AG04449 (cell line): ENCODE measurements around the gene TNFRSF17.

Experiments
- CTCF ChIA-PET: fragments of 350-600 bp; formaldehyde crosslinking; extraction: SDS; loops from one replicate; lab custom pipeline; 2021; ENCODE audit warnings: antibody characterized with exemption; lab: Yijun Ruan, JAX
- POLR2A ChIA-PET: fragments of 400-600, 350-600 bp; formaldehyde crosslinking; extraction: SDS; loops from one replicate; lab custom pipeline; 2020; ENCODE audit warnings: antibody characterized with exemption, inconsistent platforms; lab: Yijun Ruan, JAX
- DNase-seq: peaks from one replicate; pipeline ENCODE4 v3.0.0-alpha.2; 2010; ENCODE audit warnings: low read depth, low spot score
- H3K4me3 ChIP-seq: 2 replicates; pipeline ENCODE4 v1.5.1; 2011; ENCODE audit warnings: low read depth, mild to moderate bottlenecking, control low read depth, low read length
- CTCF ChIP-seq: IDR thresholded peaks from one replicate; pipeline ENCODE4 v1.5.1; 2011; ENCODE audit warnings: mild to moderate bottlenecking, moderate library complexity, low read length, control low read depth, inconsistent platforms; ENCODE audit not compliant: insufficient read depth; ENCODE audit errors: missing control alignments

TNFRSF17 gene

GRCh38 chr16:11990702-11991390 is 25.8 kb downstream of the TNFRSF17 start:
- POLR2A ChIA-PET = no interaction called here

GRCh38 chr16:11992008-11992584 is 27.1 kb downstream of the TNFRSF17 start:
- no peak for DNase-seq
- ChIA-PET CTCF (interaction anchor here (1.7 kb wide), 1 partner anchor 76 kb away, joined by 3 read pairs; no protein-coding TSS in a partner anchor), POLR2A (interaction anchor here (0.7 kb wide), 1 partner anchor 1837 kb away, joined by 3 read pairs; no protein-coding TSS in a partner anchor)

More at GRCh38 chr16:11990702-11991390, 25.8 kb downstream of the TNFRSF17 start:
- CTCF ChIA-PET = interaction anchor here (0.8 kb wide), 1 partner anchor 77 kb away, joined by 3 read pairs; no protein-coding TSS in a partner anchor
- no peak overlapping the region for H3K4me3 ChIP-seq
- TF ChIP-seq CTCF = no peak
- DNase-seq = no peak

GRCh38 chr16:11992586-11993524 is 27.8 kb downstream of the TNFRSF17 start:
- ChIA-PET POLR2A (interaction anchor here (0.7 kb wide), 1 partner anchor 1836 kb away, joined by 3 read pairs; no protein-coding TSS in a partner anchor), CTCF (interaction anchor here (1.0 to 1.7 kb wide), 2 partner anchors 11 to 75 kb away, joined by 3 read pairs; no protein-coding TSS in a partner anchor)
- no peak for DNase-seq
- TF ChIP-seq CTCF = no peak
- H3K4me3 ChIP-seq = no peak overlapping the region

More at GRCh38 chr16:11992008-11992584, 27.1 kb downstream of the TNFRSF17 start:
- no peak overlapping the region for H3K4me3 ChIP-seq
- TF ChIP-seq CTCF = no peak

GRCh38 chr16:11994143-11995119 is 29.4 kb downstream of the TNFRSF17 start:
- no peak for DNase-seq
- no peak for TF ChIP-seq CTCF
- H3K4me3 ChIP-seq = no peak overlapping the region
- CTCF ChIA-PET = interaction anchor here (1.1 kb wide), 1 partner anchor 74 kb away, joined by 3 read pairs; no protein-coding TSS in a partner anchor
- POLR2A ChIA-PET = no interaction called here

GRCh38 chr16:11996433-11997330 is 31.7 kb downstream of the TNFRSF17 start:
- no peak for DNase-seq
- TF ChIP-seq CTCF = no peak
- CTCF ChIA-PET = no interaction called here
- H3K4me3 ChIP-seq = no peak overlapping the region
- POLR2A ChIA-PET = no interaction called here
